HFF-Myc (cell line): Measurements from ENCODE around the gene SIGLECL1.
"Not testable (repeated sequence)": the region's sequence is repeated elsewhere in the genome, so short reads cannot be mapped to it uniquely, and the experiment has no call there.

Experiments
- DNase-seq: peaks from one replicate; pipeline ENCODE4 v3.0.0-alpha.2; 2011; ENCODE audit warnings: low read depth; ENCODE audit errors: extremely low read depth
- H3K4me3 ChIP-seq: replicated peaks from 2 replicates; pipeline ENCODE4 v1.5.1; 2011; ENCODE audit warnings: low read depth, mild to moderate bottlenecking, control low read depth, low read length
- TF ChIP-seq, protein P1 (sequence below): IDR thresholded peaks from 2 replicates; pipeline ENCODE4 v1.5.1; 2012; ENCODE audit warnings: mild to moderate bottlenecking, low read depth, low read length, control low read depth; ENCODE audit errors: missing control alignments

The SIGLECL1 gene

DNA sequence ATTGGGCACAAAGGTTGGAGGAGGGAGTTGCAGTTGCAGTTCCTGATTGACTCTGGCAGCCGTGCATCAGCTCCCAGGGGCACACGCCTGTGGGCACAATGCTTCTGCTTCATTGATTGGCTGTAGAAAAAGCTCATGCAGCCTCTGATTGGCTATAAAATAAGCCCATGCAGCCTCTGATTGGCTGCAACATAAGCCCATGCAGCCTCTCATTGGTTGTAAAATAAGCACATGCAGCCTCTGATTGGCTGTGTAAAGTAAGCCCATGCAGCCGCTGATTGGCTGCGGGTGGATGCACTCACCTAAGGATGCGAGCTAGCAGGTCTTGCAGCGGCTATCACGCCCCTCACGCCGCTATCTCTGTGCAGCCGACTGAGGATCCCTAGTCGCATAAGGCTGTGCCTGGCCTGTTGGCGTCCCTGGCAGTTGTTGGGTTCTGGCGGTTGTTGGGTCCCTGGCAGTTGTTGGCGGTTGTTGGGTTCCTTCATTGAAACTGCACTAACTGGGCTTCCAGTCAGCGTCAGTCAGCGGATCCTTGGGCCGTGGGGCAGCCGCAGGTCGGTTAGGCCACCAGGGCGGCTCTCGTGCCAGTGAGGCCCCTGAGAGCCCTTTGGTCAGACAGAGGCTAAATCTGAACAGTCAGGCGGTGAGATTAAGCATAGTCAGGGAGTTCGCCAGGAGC lies at the start of gene SIGLECL1:
Gene SIGLECL1, plus strand, starts transcription at position 295 of the 682 bp plus-strand sequence. CDS start 12,993 bp downstream, outside the sequence.
- H3K4me3 ChIP-seq, result no peak within 1 kb of the TSS
- DNase-seq, result no peak
- TF ChIP-seq, protein P1, sequence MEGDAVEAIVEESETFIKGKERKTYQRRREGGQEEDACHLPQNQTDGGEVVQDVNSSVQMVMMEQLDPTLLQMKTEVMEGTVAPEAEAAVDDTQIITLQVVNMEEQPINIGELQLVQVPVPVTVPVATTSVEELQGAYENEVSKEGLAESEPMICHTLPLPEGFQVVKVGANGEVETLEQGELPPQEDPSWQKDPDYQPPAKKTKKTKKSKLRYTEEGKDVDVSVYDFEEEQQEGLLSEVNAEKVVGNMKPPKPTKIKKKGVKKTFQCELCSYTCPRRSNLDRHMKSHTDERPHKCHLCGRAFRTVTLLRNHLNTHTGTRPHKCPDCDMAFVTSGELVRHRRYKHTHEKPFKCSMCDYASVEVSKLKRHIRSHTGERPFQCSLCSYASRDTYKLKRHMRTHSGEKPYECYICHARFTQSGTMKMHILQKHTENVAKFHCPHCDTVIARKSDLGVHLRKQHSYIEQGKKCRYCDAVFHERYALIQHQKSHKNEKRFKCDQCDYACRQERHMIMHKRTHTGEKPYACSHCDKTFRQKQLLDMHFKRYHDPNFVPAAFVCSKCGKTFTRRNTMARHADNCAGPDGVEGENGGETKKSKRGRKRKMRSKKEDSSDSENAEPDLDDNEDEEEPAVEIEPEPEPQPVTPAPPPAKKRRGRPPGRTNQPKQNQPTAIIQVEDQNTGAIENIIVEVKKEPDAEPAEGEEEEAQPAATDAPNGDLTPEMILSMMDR, result no peak

DNA sequence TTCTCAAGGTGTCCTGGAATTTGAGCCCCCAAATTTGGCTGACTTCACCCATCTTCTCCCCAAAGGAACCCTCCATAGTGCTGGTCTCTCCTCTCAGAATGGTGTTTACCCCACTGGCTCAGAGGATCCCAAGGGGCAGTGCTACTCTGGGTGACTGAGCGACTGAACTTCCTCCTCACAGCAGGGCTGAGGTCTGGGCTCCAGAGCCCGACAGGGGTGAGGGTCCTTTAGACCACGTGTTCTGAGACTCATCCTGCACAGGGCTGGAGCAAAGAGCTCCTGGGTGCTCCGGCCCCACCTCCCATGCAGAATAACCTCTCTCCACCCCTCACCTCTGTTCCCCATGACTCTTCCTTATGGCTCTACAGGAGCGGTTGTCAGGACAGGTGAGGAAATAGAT lies 49.2 kb upstream of the SIGLECL1 start:
- TF ChIP-seq, protein P1, result no peak
- no peak for DNase-seq
- no peak overlapping the region for H3K4me3 ChIP-seq

DNA sequence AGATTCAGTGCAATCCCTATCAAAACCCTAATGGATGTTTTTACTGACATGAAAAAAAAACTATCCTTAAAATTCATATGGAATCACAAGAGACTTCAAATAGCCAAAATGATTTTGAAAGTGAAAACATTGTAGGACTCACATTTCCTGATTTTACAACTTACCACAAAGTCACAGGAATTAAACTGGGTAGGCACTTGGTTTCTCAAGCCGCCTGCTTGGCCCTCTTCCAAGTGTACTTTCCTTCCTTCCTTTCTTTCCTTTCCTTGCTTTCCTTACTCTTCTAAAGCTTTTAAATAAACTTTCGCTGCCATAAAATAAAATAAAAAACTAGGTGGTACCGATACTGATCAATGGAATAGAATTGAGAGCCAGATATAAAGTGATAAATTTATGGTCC lies 47.0 kb upstream of the SIGLECL1 start:
- TF ChIP-seq, protein P1, result no peak
- DNase-seq, result no peak
- no peak overlapping the region for H3K4me3 ChIP-seq

DNA sequence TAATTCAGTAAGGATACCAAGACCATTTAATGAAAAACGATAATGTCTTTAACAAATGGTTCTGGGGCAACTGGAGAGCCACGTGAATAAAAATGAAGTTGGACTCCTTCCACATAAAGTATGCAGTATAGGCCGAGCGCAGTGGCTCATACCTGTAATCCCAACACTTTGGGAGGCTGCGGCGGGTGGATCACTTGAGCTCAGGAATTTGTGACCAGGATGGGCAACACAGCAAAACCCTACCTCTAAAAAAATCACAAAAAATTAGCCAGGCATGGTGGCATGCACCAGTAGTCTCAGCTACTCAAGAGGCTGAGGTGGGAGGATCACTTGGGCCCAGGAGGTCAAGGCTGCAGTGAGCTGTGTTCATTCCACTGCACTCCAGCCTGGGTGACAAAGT lies 46.6 kb upstream of the SIGLECL1 start:
- H3K4me3 ChIP-seq, result no peak overlapping the region
- TF ChIP-seq, protein P1, result no peak
- no peak for DNase-seq

DNA sequence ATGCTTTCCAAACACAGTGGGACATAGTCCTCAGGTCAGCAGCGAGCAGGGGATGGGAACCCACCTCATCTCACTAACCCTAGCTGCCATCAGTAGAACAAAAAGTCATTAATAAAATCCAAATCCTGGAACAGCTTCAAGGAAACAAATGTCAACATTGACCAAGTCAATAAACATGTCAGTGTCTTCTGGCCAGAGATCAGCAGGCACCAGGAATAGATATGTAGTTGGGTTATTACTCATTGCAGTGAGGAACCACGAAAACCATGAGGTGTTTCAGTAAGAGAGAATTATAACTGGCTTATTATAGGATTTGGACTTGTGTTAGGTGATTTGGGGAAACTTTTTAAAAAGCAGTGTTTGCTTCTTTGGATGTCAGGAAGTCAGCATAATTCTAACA lies 43.1 kb upstream of the SIGLECL1 start:
- DNase-seq, result no peak
- no peak overlapping the region for H3K4me3 ChIP-seq
- TF ChIP-seq, protein P1, result no peak

DNA sequence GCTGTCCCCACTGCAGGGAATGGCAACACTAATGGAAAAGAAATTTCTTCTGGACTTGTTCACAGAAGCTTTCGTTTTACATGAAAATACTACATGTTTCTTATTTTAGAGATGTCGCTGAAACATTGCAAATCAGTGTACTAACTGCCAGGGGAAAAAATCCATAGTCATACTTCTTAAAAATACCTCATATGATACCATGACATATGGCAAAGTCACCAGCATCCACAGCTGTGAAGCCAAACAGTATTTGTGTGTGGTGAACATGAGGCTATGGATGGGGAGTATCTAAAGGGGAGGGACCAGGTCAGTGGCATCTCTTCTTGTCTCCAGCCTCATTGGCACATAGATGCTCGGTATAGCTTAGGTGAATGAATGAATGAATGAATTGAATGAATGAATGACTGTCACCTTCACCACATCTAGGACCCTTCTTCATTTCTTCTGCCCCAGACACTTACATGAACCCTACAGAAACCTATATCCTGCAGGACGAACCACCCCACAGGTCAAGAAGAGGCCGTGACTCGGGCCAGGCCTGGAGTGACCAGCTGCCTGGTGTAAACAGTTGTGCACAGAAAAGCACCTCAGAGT lies 40.6 kb upstream of the SIGLECL1 start:
- no peak overlapping the region for H3K4me3 ChIP-seq
- DNase-seq, result no peak
- TF ChIP-seq, protein P1, result no peak

DNA sequence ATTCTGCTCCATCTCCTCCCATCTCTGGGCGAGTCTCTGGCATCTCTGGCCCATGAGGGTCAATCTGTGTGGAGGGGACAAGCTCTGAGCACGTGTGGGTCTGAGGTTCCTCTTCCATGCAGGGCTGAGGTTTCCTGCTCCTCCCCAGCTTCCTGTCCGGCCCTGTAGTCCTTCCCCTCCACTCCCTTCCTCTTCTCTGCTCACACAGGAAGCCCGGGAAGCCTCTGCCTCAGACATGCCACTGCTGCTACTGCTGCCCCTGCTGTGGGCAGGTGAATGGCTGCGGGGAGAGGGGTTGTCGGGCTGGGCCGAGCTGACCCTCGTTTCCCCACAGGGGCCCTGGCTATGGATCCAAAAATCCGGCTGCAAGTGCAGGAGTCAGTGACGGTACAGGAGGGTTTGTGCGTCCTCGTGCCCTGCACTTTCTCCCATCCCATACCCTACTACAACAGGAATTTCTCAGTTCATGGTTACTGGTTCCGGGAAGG lies 40.0 kb upstream of the SIGLECL1 start:
- DNase-seq, H3K4me3 ChIP-seq: not testable (repeated sequence)
